Endothelial cell of umbilical vein (primary cell): ENCODE measurements around the gene ITGB3BP. TPM values are rescaled to one million over a fixed set of nuclear protein-coding genes. Genes with fewer than 3 reads are reported as not detected.

Experiments used
- BruUV-seq: library from RNA; stranded (reverse); fragments of 400-500 nt; replicated peaks from 2 replicates; lab custom pipeline; 2021; lab: Mats Ljungman, UMichigan
- CTCF ChIA-PET: fragments of 300-600, 350-600 bp; sonication (Branson Sonifier 250); formaldehyde crosslinking; loops from one replicate; lab custom pipeline; 2021; ENCODE audit warnings: antibody characterized with exemption, inconsistent platforms; lab: Charles Lee
- POLR2A ChIA-PET: fragments of 300-600, 350-600 bp; sonication (Branson Sonifier 250); formaldehyde crosslinking; loops from one replicate; lab custom pipeline; 2021; ENCODE audit warnings: antibody characterized with exemption, inconsistent platforms; lab: Charles Lee
- DNase-seq: peaks from one replicate; pipeline ENCODE4 v3.0.0-alpha.2; 2011; ENCODE audit warnings: low read depth, low spot score
- FAIRE-seq: peaks from 2 replicates; lab custom pipeline; 2011; peaks lifted over from hg19 to GRCh38; lab: Jason Lieb, UNC
- H2AFZ ChIP-seq: 2 replicates; pipeline ENCODE4 v1.6.0; 2012; ENCODE audit warnings: low read depth, low read length, control low read depth, inconsistent platforms
- H3K27ac ChIP-seq: 2 replicates; pipeline ENCODE4 v1.5.1; 2011; ENCODE audit warnings: low read depth, mild to moderate bottlenecking, control low read depth, low read length, moderate library complexity; ENCODE audit not compliant: insufficient read depth
- H3K27me3 ChIP-seq, 2 experiments: 2 replicates each; pipeline versions ENCODE4 v1.6.0 to v1.6.1; 2011; ENCODE audit warnings: low read length in 2 of 2, mixed read lengths in 1 of 2; ENCODE audit not compliant: control insufficient read depth in 2 of 2, insufficient read depth in 2 of 2
- H3K36me3 ChIP-seq, 2 experiments: 2 replicates in 1 of 2; 3 replicates in 1 of 2; pipeline ENCODE4 v1.5.1; 2011; ENCODE audit warnings: low read length in 2 of 2, mild to moderate bottlenecking in 1 of 2, moderate library complexity in 1 of 2; ENCODE audit not compliant: control insufficient read depth in 2 of 2, insufficient read depth in 2 of 2; ENCODE audit errors: extremely low read depth in 1 of 2
- H3K4me1 ChIP-seq: 3 replicates; pipeline ENCODE4 v1.5.1; 2011; ENCODE audit warnings: mild to moderate bottlenecking, low read length; ENCODE audit not compliant: control insufficient read depth, insufficient read depth; ENCODE audit errors: extremely low read depth
- H3K4me2 ChIP-seq: 2 replicates; pipeline ENCODE4 v1.6.1; 2011; ENCODE audit warnings: low read length, control low read depth, mixed read lengths; ENCODE audit not compliant: insufficient read depth
- H3K4me3 ChIP-seq, 3 experiments: fragments of 200-600 bp in 1 of 3; sonication (generic), shearing (Covaris generic) in 1 of 3; replicated peaks in 1 of 3; 2 replicates each; pipeline ENCODE4 v1.5.1; 2011 to 2016; ENCODE audit warnings: control low read depth in 3 of 3, low read length in 3 of 3, mild to moderate bottlenecking in 2 of 3, inconsistent platforms in 1 of 3, low read depth in 1 of 3, moderate library complexity in 1 of 3; ENCODE audit not compliant: insufficient read depth in 1 of 3
- H3K79me2 ChIP-seq: 2 replicates; pipeline ENCODE4 v1.6.0; 2012; ENCODE audit warnings: low read length, inconsistent platforms; ENCODE audit not compliant: control insufficient read depth, insufficient read depth
- H3K9ac ChIP-seq: replicated peaks from 2 replicates; pipeline ENCODE3; 2011; ENCODE audit warnings: low read length, control low read depth; ENCODE audit not compliant: insufficient read depth; ENCODE audit errors: extremely low read depth
- H3K9me1 ChIP-seq: replicated peaks from 3 replicates; pipeline ENCODE4 v1.6.0; 2011; ENCODE audit warnings: mild to moderate bottlenecking, low read length; ENCODE audit not compliant: control insufficient read depth, insufficient read depth; ENCODE audit errors: extremely low read depth
- H3K9me3 ChIP-seq: replicated peaks from 2 replicates; pipeline ENCODE4 v1.5.1; 2012; ENCODE audit warnings: low read length, inconsistent platforms; ENCODE audit not compliant: control insufficient read depth, insufficient read depth
- H4K20me1 ChIP-seq: replicated peaks from 2 replicates; pipeline ENCODE3; 2011; ENCODE audit warnings: mild to moderate bottlenecking, low read length; ENCODE audit not compliant: control insufficient read depth, insufficient read depth; ENCODE audit errors: extremely low read depth
- EZH2 ChIP-seq: IDR thresholded peaks from 2 replicates; pipeline ENCODE4 v1.6.1; 2012; ENCODE audit warnings: borderline replicate concordance, low read depth, mild to moderate bottlenecking, moderate library complexity, low read length, inconsistent platforms; ENCODE audit not compliant: severe bottlenecking
- FOS ChIP-seq: IDR thresholded peaks from 2 replicates; pipeline ENCODE4 v1.6.1; 2011; ENCODE audit warnings: mild to moderate bottlenecking, low read length, moderate library complexity, borderline replicate concordance; ENCODE audit not compliant: insufficient read depth
- GATA2 ChIP-seq: IDR thresholded peaks from 2 replicates; pipeline ENCODE4 v1.7.0; 2011; ENCODE audit warnings: low read depth, mild to moderate bottlenecking, moderate library complexity, mixed read lengths, low read length; ENCODE audit not compliant: insufficient read length, insufficient read depth
- JUN ChIP-seq: IDR thresholded peaks from 2 replicates; pipeline ENCODE4 v1.6.1; 2011; ENCODE audit warnings: borderline replicate concordance, low read depth; ENCODE audit not compliant: insufficient read length, insufficient read depth
- MYC ChIP-seq: IDR thresholded peaks from one replicate; pipeline ENCODE4 v1.6.1; 2011; ENCODE audit warnings: mild to moderate bottlenecking, low read depth, low read length
- POLR2A ChIP-seq: IDR thresholded peaks from 2 replicates; pipeline ENCODE4 v1.6.1; 2012; ENCODE audit warnings: low read depth, mild to moderate bottlenecking, control low read depth, low read length
- POLR2AphosphoS5 ChIP-seq: IDR thresholded peaks from 2 replicates; pipeline ENCODE4 v1.6.1; 2012; ENCODE audit warnings: low read depth, mild to moderate bottlenecking, control low read depth, low read length, moderate library complexity; ENCODE audit not compliant: insufficient read depth
- dilution Hi-C: fragments of 300-500 bp; cut with MboI; formaldehyde crosslinking; loops from one replicate; pipeline ENCODE4 v1.15.0; 2019; ENCODE audit warnings: low sequenced_read_pairs; ENCODE audit not compliant: extremely low pct_ligation_motif_present
- intact Hi-C: fragments of 100-400 bp; cut with micrococcal nuclease; formaldehyde crosslinking; loops from one replicate; pipeline ENCODE4 v1.10.0; 2022
- polyA plus RNA-seq, 4 experiments: library from polyadenylated mRNA; depleted of rRNA in 3 of 4; stranded (reverse) in 3 of 4; unstranded in 1 of 4; fragments of >200 nt; gene quantifications; 2 replicates each; pipeline versions ENCODE4 v1.2.1 to v1.2.3, GENCODE V29; 2011 to 2012; ENCODE audit warnings: missing spikeins in 1 of 4
- total RNA-seq: library from RNA; stranded (reverse); gene quantifications from 2 replicates; pipeline ENCODE4 v1.2.3, GENCODE V29; 2021
- TF ChIP-seq, protein P1 (sequence below), 2 donors: IDR thresholded peaks; 1 replicate in 1 of 2; 2 replicates in 1 of 2; pipeline ENCODE4 v1.5.1; 2011; ENCODE audit warnings: low read length in 2 of 2, mild to moderate bottlenecking in 2 of 2, moderate library complexity in 2 of 2, control low read depth in 1 of 2, inconsistent platforms in 1 of 2, low read depth in 1 of 2; ENCODE audit not compliant: insufficient read depth in 1 of 2; ENCODE audit errors: extremely low read depth in 1 of 2
- TF ChIP-seq, protein P2 (sequence below): IDR thresholded peaks from 2 replicates; pipeline ENCODE4 v1.6.1; 2011; ENCODE audit not compliant: insufficient read depth, insufficient read length

The ITGB3BP gene
- total and polyA plus RNA-seq, 2 donors (not counting 3 experiments of a cell fraction or from before 2014, with no cell fraction given) = 5.3 to 24.4 TPM

DNA sequence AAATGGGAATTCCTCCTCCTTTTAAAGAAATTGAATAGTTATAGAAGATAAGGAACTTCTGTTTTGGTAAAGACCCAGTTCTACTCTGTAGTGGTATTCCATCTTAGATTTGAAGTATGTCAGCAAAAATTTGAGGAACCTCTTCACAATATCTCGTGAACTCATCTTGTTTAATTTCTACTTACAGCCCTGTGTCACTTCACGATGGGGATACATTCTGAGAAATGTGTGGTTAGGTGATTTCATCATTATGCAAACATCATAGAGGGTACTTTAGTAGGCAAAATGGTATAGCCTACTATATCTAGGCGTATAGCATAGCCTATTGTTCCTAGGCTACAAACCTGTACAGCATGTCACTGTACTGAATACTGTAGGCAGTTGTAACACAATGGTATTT is 119.6 kb downstream of the ITGB3BP start:
- POLR2A ChIA-PET = no interaction called here
- dilution Hi-C loops = no loop called here
- CTCF ChIA-PET = interaction anchor here (0.7 to 1.1 kb wide), 2 partner anchors 15 to 497 kb away, joined by 3 read pairs; no protein-coding TSS in a partner anchor

DNA sequence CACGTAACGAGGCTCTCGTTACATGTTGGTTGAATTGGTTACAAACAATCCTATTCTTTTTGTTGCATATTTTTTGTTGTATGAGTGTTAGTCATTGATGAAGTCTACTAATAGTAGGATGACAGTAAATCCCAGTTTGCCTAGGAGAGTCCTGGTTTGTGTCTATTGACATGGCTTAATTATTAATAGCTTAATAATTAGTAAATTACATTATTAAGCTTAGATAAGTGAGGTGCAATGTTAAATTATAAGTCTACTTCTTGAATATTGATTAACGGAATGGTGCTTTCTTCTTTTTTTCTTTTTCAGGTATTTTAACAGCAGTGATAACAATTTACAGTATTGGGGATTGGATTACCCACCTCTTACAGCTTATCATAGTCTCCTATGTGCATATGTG is 121.1 kb downstream of the ITGB3BP start:
- Histone ChIP-seq H3K79me2 (no peaks in the 10 kb centered on the region), H4K20me1 (no peaks in the 10 kb centered on the region), H3K27me3 (no peaks in the 10 kb centered on the region), H3K4me3 (no peak overlapping the region), H3K4me2 (no peak overlapping the region), H3K9me1 (no peaks in the 10 kb centered on the region), H3K9me3 (no peaks in the 10 kb centered on the region), H3K4me1 (no peaks in the 10 kb centered on the region), H3K27ac (no peak overlapping the region), H3K36me3 (no peaks in the 10 kb centered on the region), H2AFZ (no peak overlapping the region), H3K9ac (no peak overlapping the region)
- no TSS peak for BruUV-seq
- no peak for FAIRE-seq
- CTCF ChIA-PET = interaction anchor here (0.7 to 1.5 kb wide), 2 partner anchors 34 to 39 kb away, joined by 4 to 5 read pairs; no protein-coding TSS in a partner anchor
- DNase-seq = no peak
- intact Hi-C loops (no loop called here), dilution Hi-C loops (no loop called here)
- TF ChIP-seq, protein P1, sequence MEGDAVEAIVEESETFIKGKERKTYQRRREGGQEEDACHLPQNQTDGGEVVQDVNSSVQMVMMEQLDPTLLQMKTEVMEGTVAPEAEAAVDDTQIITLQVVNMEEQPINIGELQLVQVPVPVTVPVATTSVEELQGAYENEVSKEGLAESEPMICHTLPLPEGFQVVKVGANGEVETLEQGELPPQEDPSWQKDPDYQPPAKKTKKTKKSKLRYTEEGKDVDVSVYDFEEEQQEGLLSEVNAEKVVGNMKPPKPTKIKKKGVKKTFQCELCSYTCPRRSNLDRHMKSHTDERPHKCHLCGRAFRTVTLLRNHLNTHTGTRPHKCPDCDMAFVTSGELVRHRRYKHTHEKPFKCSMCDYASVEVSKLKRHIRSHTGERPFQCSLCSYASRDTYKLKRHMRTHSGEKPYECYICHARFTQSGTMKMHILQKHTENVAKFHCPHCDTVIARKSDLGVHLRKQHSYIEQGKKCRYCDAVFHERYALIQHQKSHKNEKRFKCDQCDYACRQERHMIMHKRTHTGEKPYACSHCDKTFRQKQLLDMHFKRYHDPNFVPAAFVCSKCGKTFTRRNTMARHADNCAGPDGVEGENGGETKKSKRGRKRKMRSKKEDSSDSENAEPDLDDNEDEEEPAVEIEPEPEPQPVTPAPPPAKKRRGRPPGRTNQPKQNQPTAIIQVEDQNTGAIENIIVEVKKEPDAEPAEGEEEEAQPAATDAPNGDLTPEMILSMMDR (IDR thresholded peaks at IDR 0.05; ENCODE audit: extremely low read depth in 1 of 2, insufficient read depth in 1 of 2, low read depth in 1 of 2, low read length in 2 of 2) = no peak
- TF ChIP-seq JUN (no peak), GATA2 (no peak), FOS (no peak), EZH2 (no peak), POLR2AphosphoS5 (no peak), MYC (no peak), POLR2A (no peak)
- TF ChIP-seq, protein P2, sequence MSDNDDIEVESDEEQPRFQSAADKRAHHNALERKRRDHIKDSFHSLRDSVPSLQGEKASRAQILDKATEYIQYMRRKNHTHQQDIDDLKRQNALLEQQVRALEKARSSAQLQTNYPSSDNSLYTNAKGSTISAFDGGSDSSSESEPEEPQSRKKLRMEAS = no peak
- POLR2A ChIA-PET = no interaction called here

More for the DNA sequence above, 119.6 kb downstream of the ITGB3BP start:
- Histone ChIP-seq H3K4me1 (no peaks in the 10 kb centered on the region), H3K27me3 (no peaks in the 10 kb centered on the region), H4K20me1 (no peaks in the 10 kb centered on the region), H3K9ac (no peak overlapping the region), H3K27ac (no peak overlapping the region), H3K4me3 (no peak overlapping the region), H3K9me1 (no peaks in the 10 kb centered on the region), H3K9me3 (no peaks in the 10 kb centered on the region), H2AFZ (no peak overlapping the region), H3K79me2 (no peaks in the 10 kb centered on the region), H3K36me3 (no peaks in the 10 kb centered on the region), H3K4me2 (no peak overlapping the region)
- intact Hi-C loops = no loop called here
- no TSS peak for BruUV-seq
- TF ChIP-seq, protein P2 = no peak
- TF ChIP-seq JUN (no peak), FOS (no peak), GATA2 (no peak), POLR2A (no peak), EZH2 (no peak)
- FAIRE-seq (no peak), DNase-seq (no peak)
